Thyroid gland (tissue), 4 donors: Measurements from ENCODE around the gene PRCD.

Experiments
- POLR2A ChIP-seq, 2 donors: fragments of 450-650 bp; IDR thresholded peaks; one replicate each; pipeline ENCODE4 v1.6.1; 2017; ENCODE audit warnings: antibody characterized with exemption in 2 of 2, mild to moderate bottlenecking in 2 of 2, moderate library complexity in 1 of 2
- TF ChIP-seq, protein P1 (sequence below), 6 experiments: fragments of 200-600 bp in 3 of 6; fragments of 450-650 bp in 3 of 6; sonication (generic) in 3 of 6; IDR thresholded peaks; one replicate each; pipeline ENCODE4 v1.5.1; 2016 to 2019; ENCODE audit warnings: antibody characterized with exemption in 6 of 6, mild to moderate bottlenecking in 2 of 6, inconsistent platforms in 1 of 6, moderate library complexity in 1 of 6

DNA sequence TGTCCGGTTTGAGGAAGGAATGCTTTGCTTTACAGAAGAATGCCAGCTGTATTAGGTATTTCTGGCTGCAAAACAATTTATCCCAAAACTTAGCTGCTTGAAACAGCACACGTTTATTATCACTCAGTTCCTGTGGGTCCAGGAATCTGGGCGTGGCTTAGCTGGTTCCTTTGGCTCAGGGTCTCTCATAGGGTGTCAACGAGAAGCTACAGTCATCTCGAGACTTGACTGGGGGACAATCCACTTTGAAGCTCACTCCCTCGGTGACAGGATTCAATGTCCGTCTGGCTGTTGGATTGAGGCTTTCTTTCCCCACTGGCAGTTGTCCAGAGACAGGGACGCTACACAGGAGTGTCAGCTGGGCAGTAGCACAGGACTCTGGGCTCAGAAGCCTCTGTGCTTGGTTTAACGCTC lies 29.0 kb upstream of the PRCD start:
- TF ChIP-seq, protein P1, sequence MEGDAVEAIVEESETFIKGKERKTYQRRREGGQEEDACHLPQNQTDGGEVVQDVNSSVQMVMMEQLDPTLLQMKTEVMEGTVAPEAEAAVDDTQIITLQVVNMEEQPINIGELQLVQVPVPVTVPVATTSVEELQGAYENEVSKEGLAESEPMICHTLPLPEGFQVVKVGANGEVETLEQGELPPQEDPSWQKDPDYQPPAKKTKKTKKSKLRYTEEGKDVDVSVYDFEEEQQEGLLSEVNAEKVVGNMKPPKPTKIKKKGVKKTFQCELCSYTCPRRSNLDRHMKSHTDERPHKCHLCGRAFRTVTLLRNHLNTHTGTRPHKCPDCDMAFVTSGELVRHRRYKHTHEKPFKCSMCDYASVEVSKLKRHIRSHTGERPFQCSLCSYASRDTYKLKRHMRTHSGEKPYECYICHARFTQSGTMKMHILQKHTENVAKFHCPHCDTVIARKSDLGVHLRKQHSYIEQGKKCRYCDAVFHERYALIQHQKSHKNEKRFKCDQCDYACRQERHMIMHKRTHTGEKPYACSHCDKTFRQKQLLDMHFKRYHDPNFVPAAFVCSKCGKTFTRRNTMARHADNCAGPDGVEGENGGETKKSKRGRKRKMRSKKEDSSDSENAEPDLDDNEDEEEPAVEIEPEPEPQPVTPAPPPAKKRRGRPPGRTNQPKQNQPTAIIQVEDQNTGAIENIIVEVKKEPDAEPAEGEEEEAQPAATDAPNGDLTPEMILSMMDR (IDR thresholded peaks at IDR 0.05), result no peak
- no peak for TF ChIP-seq POLR2A (IDR thresholded peaks at IDR 0.05)
